ENCODE measurements around the gene CLIC5. TPM values are rescaled to one million over a fixed set of nuclear protein-coding genes. Genes with fewer than 3 reads are reported as not detected.

CLIC5 gene
- total and polyA plus RNA-seq, 2 of the 8 experiments (the other 6 are each of a cell fraction or from before 2014, with no cell fraction given) = 0.12 to 0.15 TPM

- TF ChIP-seq CHD7 (IDR thresholded peaks at IDR 0.05; ENCODE audit: insufficient replicate concordance, low read length) (no peak), HDAC2 (IDR thresholded peaks at IDR 0.05; ENCODE audit: borderline replicate concordance in 1 of 2, low read depth in 2 of 2, low read length in 2 of 2) (no peak), GABPA (IDR thresholded peaks at IDR 0.05; ENCODE audit: borderline replicate concordance, insufficient read depth, low read length) (no peak), USF2 (IDR thresholded peaks at IDR 0.05; ENCODE audit: low read length) (no peak), RFX5 (IDR thresholded peaks at IDR 0.05; ENCODE audit: borderline replicate concordance, low read depth, low read length) (no peak), BACH1 (IDR thresholded peaks at IDR 0.05; ENCODE audit: low read length) (no peak)
- TF ChIP-seq, protein P1, sequence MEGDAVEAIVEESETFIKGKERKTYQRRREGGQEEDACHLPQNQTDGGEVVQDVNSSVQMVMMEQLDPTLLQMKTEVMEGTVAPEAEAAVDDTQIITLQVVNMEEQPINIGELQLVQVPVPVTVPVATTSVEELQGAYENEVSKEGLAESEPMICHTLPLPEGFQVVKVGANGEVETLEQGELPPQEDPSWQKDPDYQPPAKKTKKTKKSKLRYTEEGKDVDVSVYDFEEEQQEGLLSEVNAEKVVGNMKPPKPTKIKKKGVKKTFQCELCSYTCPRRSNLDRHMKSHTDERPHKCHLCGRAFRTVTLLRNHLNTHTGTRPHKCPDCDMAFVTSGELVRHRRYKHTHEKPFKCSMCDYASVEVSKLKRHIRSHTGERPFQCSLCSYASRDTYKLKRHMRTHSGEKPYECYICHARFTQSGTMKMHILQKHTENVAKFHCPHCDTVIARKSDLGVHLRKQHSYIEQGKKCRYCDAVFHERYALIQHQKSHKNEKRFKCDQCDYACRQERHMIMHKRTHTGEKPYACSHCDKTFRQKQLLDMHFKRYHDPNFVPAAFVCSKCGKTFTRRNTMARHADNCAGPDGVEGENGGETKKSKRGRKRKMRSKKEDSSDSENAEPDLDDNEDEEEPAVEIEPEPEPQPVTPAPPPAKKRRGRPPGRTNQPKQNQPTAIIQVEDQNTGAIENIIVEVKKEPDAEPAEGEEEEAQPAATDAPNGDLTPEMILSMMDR (IDR thresholded peaks at IDR 0.05; ENCODE audit: control extremely low read depth in 1 of 3, insufficient read depth in 1 of 3, low read depth in 1 of 3, low read length in 3 of 3) = no peak
Measured at GRCh38 chr6:45990162-45990561, 25.5 kb downstream of the CLIC5 start (continued).

Data from H1 (cell line).